GM21723 (cell line): ENCODE measurements around the gene ISL1.

ENCODE experiments used
- ATAC-seq: cut with Tn5 transposase; IDR thresholded peaks from one replicate; pipeline ENCODE4 v1.9.1; 2021; ENCODE audit warnings: mild to moderate bottlenecking, moderate library complexity; ENCODE audit not compliant: unreplicated experiment

Gene ISL1

DNA sequence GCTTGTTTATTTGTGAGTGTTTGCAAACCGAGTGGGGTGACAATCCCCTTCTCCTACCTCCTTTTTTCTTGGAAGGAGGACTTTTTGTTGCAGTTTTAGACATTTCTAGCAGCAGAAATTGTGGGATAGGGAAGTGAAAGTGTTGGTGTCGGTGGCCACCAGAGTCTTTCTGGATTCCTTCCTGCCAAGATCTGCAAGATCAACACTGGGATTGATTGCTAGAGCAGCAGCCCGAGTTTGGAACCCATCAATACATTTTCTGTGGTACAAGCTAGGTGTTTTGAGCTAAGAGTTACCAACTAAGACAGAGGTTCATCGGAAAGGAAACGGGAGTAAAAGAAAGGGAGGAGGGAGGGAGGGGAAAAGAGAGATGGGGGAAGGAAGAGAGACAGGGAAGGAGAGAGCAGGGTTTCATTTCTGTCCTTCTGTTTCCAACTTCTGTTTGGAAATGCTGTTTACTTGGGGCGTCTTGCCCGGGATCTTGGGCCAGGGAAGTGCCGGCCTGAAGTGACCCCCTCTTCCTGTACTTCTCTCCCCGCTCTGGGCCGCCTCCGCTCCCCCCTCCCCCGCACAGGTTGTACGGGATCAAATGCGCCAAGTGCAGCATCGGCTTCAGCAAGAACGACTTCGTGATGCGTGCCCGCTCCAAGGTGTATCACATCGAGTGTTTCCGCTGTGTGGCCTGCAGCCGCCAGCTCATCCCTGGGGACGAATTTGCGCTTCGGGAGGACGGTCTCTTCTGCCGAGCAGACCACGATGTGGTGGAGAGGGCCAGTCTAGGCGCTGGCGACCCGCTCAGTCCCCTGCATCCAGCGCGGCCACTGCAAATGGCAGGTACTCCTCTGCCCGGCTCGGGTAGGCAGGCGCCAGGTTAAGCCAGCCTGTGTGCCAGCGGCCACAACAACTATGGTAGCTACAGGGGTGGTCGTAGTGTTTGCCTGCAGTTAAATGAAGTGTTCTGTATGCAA lies 4.0 kb downstream of the ISL1 start:
- ATAC-seq: no peak

DNA sequence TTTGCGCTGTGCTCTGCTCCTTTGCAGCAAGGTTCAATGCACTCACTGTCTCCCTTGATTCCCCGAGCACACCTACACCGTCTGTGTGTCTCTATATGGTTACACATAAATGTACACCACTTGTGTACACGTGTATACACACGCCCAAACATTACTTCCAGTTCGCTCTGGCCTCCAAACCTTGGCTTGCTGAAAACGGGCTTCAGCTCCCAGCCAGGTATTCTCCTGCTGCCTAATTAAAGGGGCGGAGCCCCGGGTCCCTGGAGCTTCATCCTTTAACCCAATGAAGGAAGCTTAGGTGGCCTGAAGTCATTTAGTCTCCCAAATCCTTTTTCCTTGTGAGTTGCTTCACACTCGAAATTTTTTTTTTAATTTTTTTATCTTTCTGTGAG lies 4.6 kb downstream of the ISL1 start:
- no peak for ATAC-seq

DNA sequence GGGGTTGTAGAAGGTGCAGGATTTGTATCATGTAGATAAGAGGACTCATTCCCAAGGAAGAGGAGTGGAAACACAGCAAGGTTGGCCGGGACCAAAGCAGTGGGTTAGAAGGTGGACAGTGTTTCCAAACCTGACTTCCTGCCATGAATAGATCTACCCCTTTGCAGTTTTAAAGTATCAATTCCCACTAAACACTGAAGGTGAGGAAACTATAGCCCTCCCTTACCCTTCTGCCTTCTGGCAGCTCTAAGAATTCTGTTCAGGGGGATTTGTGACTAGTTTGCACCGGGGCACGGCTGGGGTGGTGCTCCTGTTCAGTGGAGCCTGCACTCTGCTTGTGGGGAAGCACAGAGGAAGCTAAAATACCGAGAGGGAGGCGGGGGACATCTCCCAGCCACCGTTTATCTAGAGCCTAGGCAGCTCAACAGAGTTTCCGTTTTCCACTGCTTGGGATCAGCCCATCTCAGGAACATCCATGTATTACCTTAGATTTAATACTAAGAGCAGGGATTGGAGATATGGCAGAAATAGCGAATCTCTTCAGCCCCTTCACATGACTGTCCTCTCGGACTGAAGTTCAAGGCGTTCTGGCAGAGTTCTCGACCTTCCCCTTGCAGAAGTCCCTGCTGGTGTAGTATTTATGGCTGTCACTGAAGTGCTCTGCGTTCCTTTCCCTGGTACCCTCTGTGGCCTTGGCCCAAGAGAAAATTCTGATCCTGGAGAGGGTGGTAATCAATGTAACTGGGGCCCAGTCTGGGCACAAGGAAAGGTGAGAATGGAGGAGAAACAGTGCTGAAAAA lies 5.4 kb downstream of the ISL1 start:
- no peak for ATAC-seq

DNA sequence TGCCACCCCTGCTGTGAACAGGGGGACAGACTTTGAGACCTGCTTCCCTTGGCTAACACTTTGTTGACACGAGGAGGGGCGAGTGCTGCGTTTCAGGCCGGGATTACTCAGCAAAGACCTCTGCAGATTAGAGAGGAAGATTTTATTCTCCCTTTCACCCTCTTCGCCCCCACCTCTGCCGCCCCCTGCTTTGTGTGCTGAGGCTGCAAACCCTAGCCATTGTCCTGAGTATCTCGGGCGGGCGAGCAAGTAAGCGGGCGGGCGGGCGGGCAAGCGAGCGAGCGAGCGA lies 6.0 kb downstream of the ISL1 start:
- ATAC-seq: no peak

DNA sequence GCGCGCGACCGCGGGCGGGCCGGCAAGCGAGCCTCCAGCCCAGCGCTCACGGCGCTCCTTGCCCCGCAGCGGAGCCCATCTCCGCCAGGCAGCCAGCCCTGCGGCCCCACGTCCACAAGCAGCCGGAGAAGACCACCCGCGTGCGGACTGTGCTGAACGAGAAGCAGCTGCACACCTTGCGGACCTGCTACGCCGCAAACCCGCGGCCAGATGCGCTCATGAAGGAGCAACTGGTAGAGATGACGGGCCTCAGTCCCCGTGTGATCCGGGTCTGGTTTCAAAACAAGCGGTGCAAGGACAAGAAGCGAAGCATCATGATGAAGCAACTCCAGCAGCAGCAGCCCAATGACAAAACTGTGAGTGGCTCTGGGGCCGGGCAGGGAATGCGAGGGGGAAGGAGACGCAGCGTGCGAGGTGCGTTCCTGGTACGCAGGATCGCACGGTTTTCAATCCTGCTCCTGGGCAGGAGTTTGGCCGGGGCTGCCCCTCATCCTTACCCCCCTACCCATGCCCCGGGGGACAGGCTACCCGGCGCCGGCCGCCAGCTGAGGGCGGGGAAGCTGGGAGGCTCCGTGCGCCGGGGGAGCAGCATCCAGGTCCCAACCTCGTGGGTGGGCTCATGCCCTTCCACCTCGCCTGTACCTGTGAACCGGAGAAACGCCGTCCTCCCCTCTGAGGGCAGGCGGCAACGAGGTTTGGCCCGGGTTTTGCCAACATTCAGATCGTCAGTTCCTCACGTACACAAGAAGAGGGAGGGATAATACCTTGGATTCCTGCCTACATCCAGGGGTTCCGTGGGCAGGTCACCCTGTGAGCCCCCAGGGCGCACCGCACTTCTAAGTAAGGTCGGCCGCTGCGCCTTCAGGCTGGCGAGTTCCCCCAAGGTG lies 6.6 kb downstream of the ISL1 start:
- ATAC-seq: no peak

DNA sequence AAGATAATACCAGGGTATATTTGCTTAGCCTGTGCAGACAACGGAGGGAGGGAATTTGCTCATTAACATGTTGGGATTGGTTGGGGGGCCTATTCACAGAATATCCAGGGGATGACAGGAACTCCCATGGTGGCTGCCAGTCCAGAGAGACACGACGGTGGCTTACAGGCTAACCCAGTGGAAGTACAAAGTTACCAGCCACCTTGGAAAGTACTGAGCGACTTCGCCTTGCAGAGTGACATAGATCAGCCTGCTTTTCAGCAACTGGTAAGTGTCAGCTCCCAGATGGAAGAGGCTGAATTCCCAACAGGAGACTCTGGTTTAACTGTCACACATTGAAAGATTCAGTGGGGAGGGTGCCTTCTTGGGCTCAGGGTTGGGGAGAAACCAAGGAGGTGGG lies 7.9 kb downstream of the ISL1 start:
- ATAC-seq: no peak

- ATAC-seq: no peak
Measured at GRCh38 chr5:51392689-51393199, 9.5 kb downstream of the ISL1 start.

DNA sequence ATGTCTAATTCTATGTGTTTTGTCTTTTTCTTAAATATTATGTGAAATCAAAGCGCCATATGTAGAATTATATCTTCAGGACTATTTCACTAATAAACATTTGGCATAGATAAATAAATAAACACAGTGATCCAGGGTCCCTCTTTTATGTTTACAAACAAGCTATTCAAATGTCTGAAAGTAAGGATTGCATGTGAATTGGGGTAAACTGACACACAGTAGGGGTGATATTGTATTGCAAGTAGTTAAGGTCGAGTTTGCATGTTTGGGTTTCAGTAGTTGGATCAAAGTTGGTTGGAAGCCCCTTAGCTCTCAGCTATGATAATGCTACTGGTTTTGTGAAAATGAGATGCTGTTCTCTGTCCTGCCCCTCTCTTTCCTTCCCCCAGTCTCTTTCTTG lies 11.4 kb downstream of the ISL1 start:
- no peak for ATAC-seq

- ATAC-seq: no peak
Measured at GRCh38 chr5:51395245-51395644, 12.0 kb downstream of the ISL1 start.

DNA sequence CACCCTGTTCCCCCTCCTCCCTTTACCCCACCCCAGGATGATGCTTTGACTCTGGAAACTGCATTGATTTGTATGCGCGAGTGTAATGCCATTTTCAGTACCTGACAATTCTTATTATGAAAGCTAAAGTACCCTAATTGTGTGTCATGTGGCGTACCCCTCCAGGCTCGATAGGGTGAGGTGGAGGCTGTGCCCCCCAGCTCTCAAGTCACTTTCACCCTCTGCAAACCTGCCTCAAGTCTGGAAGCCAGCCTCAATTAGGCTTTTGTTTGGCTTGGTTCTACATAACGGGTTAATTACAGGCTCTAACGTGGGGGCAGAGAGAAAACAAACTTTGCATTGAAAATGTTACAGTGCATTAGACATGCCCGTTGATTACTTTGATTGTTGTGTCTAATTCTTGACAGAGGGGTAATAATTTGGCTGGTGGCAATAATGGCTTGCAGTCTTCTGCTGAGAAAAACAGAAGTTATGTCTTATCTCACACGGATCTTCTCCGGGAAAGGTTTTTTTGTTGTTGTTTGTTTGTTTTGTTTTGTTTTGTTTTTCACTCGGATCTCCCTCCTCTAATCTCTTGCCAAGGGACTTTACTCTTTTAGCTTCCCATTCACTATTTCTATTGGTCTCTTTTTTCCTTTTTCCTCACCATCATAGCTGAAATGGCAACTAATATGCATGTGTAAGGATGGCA lies 12.6 kb downstream of the ISL1 start:
- ATAC-seq: no peak

- ATAC-seq: no peak
Measured at GRCh38 chr5:51396797-51397196, 13.5 kb downstream of the ISL1 start.

DNA sequence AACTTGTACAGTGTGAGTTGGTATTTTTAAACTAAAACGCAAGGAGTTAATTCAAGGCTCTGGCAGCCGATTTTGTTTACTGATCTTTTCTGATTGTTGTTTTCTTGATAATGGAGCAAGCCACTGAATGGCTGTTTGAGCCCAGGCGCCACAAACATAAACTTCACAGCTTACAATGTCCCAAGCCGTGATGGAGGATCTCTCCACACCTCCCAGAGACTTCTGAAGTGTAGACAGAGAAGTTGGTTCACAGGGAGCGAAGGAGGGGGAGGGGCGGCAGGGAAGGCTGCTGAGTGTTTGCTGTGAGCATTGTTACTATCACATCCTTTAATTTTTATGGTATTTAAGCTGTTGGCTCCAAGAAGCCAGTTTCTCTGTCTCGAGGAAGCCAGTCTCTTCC lies 14.7 kb downstream of the ISL1 start:
- no peak for ATAC-seq

DNA sequence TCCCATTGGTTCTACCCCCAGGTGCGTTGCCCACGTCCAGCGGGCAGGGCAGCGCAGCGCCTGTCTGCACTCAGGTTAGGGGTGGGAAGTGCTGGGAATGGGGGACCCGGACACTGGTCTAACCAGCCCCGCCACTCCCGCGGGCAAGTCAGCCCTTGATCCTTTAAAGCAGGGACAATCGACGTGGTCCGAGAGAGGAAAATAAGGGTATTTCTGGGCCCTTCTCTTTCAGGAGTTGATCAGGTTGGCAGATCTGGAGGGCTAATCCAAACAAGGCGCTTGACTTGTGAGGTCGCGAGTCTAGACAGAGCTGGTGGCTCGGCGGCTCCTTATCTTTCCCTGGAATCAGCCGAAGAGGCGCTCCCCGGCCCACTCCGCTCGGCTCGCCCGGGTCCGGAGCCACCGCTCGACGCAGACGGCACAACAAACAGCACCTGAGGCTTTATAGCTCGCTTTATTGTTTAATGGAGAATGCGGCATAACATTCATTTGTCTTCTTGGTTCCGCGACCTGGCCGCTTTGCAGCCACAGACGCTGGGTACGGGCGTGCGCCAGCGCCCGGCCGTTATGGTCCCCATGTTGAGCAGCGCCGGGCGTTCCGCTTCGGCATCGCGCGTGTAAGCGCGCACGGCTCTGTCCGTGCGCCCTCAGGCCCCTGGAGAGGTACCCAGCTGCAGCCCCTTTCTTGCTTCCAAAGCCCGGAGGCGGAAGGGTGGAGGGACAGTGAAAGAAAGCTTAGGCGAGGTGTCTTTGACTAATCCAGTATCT lies 15.8 kb downstream of the ISL1 start:
- ATAC-seq: no peak

GRCh38 chr5:51399643-51400006 lies 16.4 kb downstream of the ISL1 start:
- ATAC-seq: no peak

GRCh38 chr5:51404255-51404654 lies 21.0 kb downstream of the ISL1 start:
- no peak for ATAC-seq

DNA sequence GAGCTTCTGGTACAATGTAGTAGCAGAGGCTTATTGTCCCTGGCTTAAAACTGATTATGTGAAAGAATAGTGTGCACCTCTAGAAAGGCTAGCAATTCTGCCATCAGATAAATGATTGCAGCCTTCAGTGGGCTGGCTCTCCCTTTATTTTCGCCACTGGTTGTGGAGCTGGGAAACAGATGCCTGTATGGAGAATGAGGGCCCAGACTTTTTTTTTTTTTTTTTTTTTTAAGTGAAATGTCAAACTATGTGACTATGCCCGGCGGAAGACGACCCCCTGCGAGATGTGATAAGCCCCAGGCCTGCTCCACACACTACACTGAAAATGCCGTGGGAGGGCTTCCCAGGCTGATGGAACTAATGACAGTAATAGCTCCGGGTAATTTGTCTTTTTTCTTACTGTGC lies 28.7 kb downstream of the ISL1 start:
- ATAC-seq: no peak

DNA sequence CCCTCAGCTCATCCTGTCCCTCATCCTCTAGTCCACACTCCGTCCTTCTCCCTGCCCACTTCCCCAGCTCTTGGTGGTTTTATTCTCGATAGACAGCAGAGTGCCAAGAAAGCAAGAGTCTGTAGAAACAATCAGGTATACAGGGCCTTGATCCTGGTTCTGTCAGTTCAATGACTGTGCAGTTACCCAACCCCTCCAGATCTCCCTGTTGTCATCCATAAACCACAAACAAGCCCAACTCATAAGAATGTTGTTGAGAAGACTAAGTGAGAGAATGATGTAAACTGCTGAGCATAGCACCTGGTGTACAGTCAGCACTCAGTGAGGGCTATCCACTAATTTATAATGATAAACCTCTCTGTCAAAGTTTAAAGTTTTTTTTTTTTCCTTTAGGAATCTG lies 31.3 kb downstream of the ISL1 start:
- no peak for ATAC-seq

DNA sequence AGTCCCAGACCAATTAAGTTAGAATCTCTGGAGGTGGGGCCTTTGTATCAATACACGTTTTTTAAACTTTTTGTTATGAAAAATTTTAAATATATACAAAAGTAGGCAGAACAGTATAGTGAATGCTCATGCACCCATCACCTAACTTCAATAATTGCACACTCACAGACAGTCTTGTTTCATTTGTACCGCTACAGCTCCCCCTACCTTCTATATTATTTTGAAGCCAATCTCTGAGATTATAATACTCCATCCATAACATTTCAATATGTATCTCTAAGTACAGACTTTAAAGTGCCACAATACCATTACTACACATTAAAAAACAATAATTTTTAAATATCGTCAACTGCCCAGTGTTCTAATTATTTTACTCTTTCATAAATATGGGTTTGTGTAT lies 32.9 kb downstream of the ISL1 start:
- ATAC-seq: no peak

DNA sequence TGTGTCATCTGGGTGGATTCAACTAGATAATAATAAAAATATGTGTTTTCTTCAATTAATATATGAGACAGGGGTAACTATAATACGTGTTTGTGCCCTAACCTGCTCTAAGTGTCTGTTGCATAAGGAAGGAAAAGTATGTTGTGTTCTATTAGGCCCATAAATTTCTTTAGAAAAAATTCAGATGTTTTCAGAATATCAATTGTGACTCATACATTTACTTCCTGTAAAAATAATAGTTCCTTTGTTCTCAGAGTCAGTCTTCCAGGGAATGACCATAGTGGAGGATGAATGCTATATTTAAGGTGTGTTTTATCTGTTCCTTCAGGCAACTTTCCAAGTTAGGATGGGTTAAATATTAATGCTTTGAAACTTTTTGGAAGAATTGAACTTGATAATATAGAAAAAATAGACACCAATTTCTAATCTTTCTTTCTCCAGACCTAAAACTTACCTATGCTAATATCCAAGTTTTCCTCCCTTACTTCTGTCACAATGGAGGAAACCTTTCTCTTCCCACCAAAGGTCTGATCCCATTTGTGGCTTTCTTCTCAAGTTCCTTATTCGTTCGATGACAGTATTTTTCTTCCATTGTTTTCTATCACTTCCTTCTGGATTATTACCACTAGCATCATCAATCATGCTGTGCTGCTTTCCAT lies 49.9 kb downstream of the ISL1 start:
- no peak for ATAC-seq
